ENCODE results near the gene TSPAN7. TPM values are rescaled to one million over a fixed set of nuclear protein-coding genes. Genes with fewer than 3 reads are reported as not detected.

Gene TSPAN7, protein sequence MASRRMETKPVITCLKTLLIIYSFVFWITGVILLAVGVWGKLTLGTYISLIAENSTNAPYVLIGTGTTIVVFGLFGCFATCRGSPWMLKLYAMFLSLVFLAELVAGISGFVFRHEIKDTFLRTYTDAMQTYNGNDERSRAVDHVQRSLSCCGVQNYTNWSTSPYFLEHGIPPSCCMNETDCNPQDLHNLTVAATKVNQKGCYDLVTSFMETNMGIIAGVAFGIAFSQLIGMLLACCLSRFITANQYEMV
- 0.91 and 1.7 TPM in 2 replicates for total RNA-seq (2022)
- Bru-seq, nascent RNA, result percentile 24 among the genes with signal in this experiment
- percentile 45 among the genes with signal in this experiment for BruChase-seq, experiment 1, labeled RNA remaining after a 2-hour chase
- BruChase-seq, experiment 2, labeled RNA remaining after a 6-hour chase, result percentile 62 among the genes with signal in this experiment
- long read RNA-seq, partial matches to known transcripts, result 0 of 2 reads
- long read RNA-seq, other reads (novel, unspliced or antisense), result 0 of 2 reads

GRCh38 chrX:38561126-38561868 is at the start of gene TSPAN7:
TSS of gene TSPAN7 (plus strand) at chrX:38561542. CDS start at chrX:38561547, 5 bp downstream.
- Mint-ChIP-seq H3K27ac (ENCODE audit: unreplicated experiment) (no peak within 1 kb of the TSS), H3K36me3 (ENCODE audit: insufficient read depth, unreplicated experiment) (no peaks in the 10 kb centered on the region), H3K9me3 (ENCODE audit: unreplicated experiment) (no peaks in the 10 kb centered on the region), H3K4me1 (ENCODE audit: low read depth, unreplicated experiment) (no peaks in the 10 kb centered on the region), H3K27me3 (ENCODE audit: insufficient read depth, unreplicated experiment) (no peaks in the 10 kb centered on the region), H3K4me3 (ENCODE audit: unreplicated experiment) (peak within 1 kb of the TSS; percentile 74)
- POLR2A ChIA-PET, result no interaction called here
- no peaks in the 10 kb centered on the region for H3K36me3 ChIP-seq (ENCODE audit: control insufficient read depth, insufficient read depth, low read length)
- H3K4me1 ChIP-seq, result no peaks in the 10 kb centered on the region
- H3K4me3 ChIP-seq (ENCODE audit: low read depth, low read length), result peak within 1 kb of the TSS; percentile 41
- H3K27me3 ChIP-seq (replicated peaks; ENCODE audit: control insufficient read depth, insufficient read depth, low read length), result 0 out of 2 replicates have a peak, but pooled peaks cover 1% of the 10 kb centered on the region
- intact Hi-C loops (cut with micrococcal nuclease; ENCODE audit: unreplicated experiment), result no loop called here
- CTCF ChIA-PET, result no interaction called here
- BruUV-seq (replicated peaks), result no TSS peak
- TF ChIP-seq, protein P1, sequence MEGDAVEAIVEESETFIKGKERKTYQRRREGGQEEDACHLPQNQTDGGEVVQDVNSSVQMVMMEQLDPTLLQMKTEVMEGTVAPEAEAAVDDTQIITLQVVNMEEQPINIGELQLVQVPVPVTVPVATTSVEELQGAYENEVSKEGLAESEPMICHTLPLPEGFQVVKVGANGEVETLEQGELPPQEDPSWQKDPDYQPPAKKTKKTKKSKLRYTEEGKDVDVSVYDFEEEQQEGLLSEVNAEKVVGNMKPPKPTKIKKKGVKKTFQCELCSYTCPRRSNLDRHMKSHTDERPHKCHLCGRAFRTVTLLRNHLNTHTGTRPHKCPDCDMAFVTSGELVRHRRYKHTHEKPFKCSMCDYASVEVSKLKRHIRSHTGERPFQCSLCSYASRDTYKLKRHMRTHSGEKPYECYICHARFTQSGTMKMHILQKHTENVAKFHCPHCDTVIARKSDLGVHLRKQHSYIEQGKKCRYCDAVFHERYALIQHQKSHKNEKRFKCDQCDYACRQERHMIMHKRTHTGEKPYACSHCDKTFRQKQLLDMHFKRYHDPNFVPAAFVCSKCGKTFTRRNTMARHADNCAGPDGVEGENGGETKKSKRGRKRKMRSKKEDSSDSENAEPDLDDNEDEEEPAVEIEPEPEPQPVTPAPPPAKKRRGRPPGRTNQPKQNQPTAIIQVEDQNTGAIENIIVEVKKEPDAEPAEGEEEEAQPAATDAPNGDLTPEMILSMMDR (IDR thresholded peaks at IDR 0.05; ENCODE audit: insufficient read depth in 1 of 2, low read depth in 1 of 2, low read length in 1 of 2, severe bottlenecking in 1 of 2, unreplicated experiment in 1 of 2), result no peak
- DNase-seq, result peak; percentile 82 to 83
- H3K9me3 ChIP-seq, result no peaks in the 10 kb centered on the region

- intact Hi-C loops (cut with micrococcal nuclease; ENCODE audit: unreplicated experiment), result no loop called here
- no peaks in the 10 kb centered on the region for H3K9me3 ChIP-seq
- no TSS peak for BruUV-seq (replicated peaks)
- no peak overlapping the region for H3K4me3 ChIP-seq (ENCODE audit: low read depth, low read length)
- H3K27me3 ChIP-seq (replicated peaks; ENCODE audit: control insufficient read depth, insufficient read depth, low read length), result no peaks in the 10 kb centered on the region
- ChIA-PET CTCF (no interaction called here), POLR2A (no interaction called here)
- Mint-ChIP-seq H3K27ac (ENCODE audit: unreplicated experiment) (no peak overlapping the region), H3K4me1 (ENCODE audit: low read depth, unreplicated experiment) (no peaks in the 10 kb centered on the region), H3K27me3 (ENCODE audit: insufficient read depth, unreplicated experiment) (no peaks in the 10 kb centered on the region), H3K9me3 (ENCODE audit: unreplicated experiment) (no peaks in the 10 kb centered on the region), H3K36me3 (ENCODE audit: insufficient read depth, unreplicated experiment) (no peaks in the 10 kb centered on the region), H3K4me3 (ENCODE audit: unreplicated experiment) (no peak overlapping the region)
- no peaks in the 10 kb centered on the region for H3K36me3 ChIP-seq (ENCODE audit: control insufficient read depth, insufficient read depth, low read length)
- TF ChIP-seq, protein P1 (IDR thresholded peaks at IDR 0.05; ENCODE audit: insufficient read depth in 1 of 2, low read depth in 1 of 2, low read length in 1 of 2, severe bottlenecking in 1 of 2, unreplicated experiment in 1 of 2), result no peak
- no peaks in the 10 kb centered on the region for H3K4me1 ChIP-seq
- DNase-seq, result peak in 1 of 2 experiments; percentile 15
Measured at GRCh38 chrX:38513112-38513742, 48.1 kb upstream of the TSPAN7 start.

Measured in Caco-2 (cell line).